Astrocyte (in vitro differentiated cells and primary cell): ENCODE measurements around the gene PIGU.

Source experiments
- EZH2 ChIP-seq: IDR thresholded peaks from 2 replicates; pipeline ENCODE4 v1.6.1; 2012; ENCODE audit warnings: mild to moderate bottlenecking, low read length, inconsistent platforms; ENCODE audit not compliant: insufficient read depth
- TF ChIP-seq, protein P1 (sequence below): IDR thresholded peaks from 2 replicates; pipeline ENCODE4 v1.5.1; 2011; ENCODE audit warnings: low read depth, mild to moderate bottlenecking, inconsistent platforms, low read length, moderate library complexity; ENCODE audit not compliant: insufficient read depth

- TF ChIP-seq, protein P1, sequence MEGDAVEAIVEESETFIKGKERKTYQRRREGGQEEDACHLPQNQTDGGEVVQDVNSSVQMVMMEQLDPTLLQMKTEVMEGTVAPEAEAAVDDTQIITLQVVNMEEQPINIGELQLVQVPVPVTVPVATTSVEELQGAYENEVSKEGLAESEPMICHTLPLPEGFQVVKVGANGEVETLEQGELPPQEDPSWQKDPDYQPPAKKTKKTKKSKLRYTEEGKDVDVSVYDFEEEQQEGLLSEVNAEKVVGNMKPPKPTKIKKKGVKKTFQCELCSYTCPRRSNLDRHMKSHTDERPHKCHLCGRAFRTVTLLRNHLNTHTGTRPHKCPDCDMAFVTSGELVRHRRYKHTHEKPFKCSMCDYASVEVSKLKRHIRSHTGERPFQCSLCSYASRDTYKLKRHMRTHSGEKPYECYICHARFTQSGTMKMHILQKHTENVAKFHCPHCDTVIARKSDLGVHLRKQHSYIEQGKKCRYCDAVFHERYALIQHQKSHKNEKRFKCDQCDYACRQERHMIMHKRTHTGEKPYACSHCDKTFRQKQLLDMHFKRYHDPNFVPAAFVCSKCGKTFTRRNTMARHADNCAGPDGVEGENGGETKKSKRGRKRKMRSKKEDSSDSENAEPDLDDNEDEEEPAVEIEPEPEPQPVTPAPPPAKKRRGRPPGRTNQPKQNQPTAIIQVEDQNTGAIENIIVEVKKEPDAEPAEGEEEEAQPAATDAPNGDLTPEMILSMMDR = no peak
- no peak for TF ChIP-seq EZH2
These were observed 147.2 kb downstream of the PIGU start for GRCh38 chr20:34529742-34530141.
